SK-N-SH treated with all-trans-retinoic acid at 6 μM for 48 hours (cell line): ENCODE results near the gene VPS35.
"Not testable (repeated sequence)": the region's sequence is repeated elsewhere in the genome, so short reads cannot be mapped to it uniquely, and the experiment has no call there.

Experiments
- BACH2 ChIP-seq: fragments of 250-450 bp; sonication (Bioruptor Pico); IDR thresholded peaks from 2 replicates; pipeline ENCODE4 v1.9.0; 2021; ENCODE audit warnings: mild to moderate bottlenecking, borderline replicate concordance
- RARB ChIP-seq: fragments of 250-450 bp; sonication (Bioruptor Pico); IDR thresholded peaks from 2 replicates; pipeline ENCODE4 v1.8.0; 2021; ENCODE audit warnings: mild to moderate bottlenecking, moderate library complexity
- TCF4 ChIP-seq: fragments of 250-450 bp; sonication (Bioruptor Pico); IDR thresholded peaks from 2 replicates; pipeline ENCODE4 v1.8.0; 2021; ENCODE audit warnings: mild to moderate bottlenecking, moderate library complexity, borderline replicate concordance
- TOX ChIP-seq: fragments of 250-450 bp; sonication (Bioruptor Pico); IDR thresholded peaks from 2 replicates; pipeline ENCODE4 v1.8.0; 2021; ENCODE audit warnings: mild to moderate bottlenecking, moderate library complexity, borderline replicate concordance
- ZFP30 ChIP-seq: fragments of 450-650 bp; formaldehyde crosslinking; IDR thresholded peaks from 2 replicates; pipeline ENCODE4 v1.5.0; 2022; ENCODE audit warnings: mild to moderate bottlenecking, moderate library complexity
- TF ChIP-seq, protein P1 (sequence below): fragments of 250-450 bp; sonication (Bioruptor Pico); IDR thresholded peaks from 2 replicates; pipeline ENCODE4 v1.8.0; 2020; ENCODE audit warnings: mild to moderate bottlenecking, moderate library complexity, borderline replicate concordance

GRCh38 chr16:46626681-46627080 is 62.3 kb downstream of the VPS35 start:
- TF ChIP-seq RARB; TCF4 (CRISPR knock-in tag); ZFP30; BACH2 (CRISPR knock-in tag); TOX: not testable (repeated sequence)
- TF ChIP-seq, protein P1, sequence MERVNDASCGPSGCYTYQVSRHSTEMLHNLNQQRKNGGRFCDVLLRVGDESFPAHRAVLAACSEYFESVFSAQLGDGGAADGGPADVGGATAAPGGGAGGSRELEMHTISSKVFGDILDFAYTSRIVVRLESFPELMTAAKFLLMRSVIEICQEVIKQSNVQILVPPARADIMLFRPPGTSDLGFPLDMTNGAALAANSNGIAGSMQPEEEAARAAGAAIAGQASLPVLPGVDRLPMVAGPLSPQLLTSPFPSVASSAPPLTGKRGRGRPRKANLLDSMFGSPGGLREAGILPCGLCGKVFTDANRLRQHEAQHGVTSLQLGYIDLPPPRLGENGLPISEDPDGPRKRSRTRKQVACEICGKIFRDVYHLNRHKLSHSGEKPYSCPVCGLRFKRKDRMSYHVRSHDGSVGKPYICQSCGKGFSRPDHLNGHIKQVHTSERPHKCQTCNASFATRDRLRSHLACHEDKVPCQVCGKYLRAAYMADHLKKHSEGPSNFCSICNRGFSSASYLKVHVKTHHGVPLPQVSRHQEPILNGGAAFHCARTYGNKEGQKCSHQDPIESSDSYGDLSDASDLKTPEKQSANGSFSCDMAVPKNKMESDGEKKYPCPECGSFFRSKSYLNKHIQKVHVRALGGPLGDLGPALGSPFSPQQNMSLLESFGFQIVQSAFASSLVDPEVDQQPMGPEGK (CRISPR knock-in tag): not testable (repeated sequence)
